ENCODE results near the gene ST3GAL4.

Gene ST3GAL4

DNA sequence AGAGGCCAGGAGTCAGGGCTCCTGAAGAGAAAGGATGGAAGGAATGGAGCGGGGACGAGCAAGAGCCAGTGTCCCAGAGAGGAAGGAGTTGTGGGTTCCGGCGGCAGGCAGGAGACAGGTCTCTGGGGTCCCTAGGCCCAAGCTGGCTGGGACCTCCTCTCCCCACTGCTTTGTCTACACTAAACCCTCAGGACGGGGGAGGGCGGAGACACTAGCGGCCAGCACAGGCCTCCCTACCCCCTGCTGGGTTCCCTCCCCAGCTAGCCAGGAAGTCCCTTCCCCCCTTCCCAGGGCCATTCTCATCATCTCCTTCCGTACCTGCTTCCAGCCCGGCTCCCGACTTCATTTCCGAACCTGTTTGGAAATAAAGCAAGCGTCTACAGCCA, 79.5 kb downstream of the ST3GAL4 start:
- Histone ChIP-seq H3K4me1 (no peaks in the 10 kb centered on the region), H3K27me3 (no peaks in the 10 kb centered on the region), H3K4me3 (ENCODE audit: low read depth, low read length) (no peak overlapping the region), H3K36me3 (no peaks in the 10 kb centered on the region), H3K9me3 (no peaks in the 10 kb centered on the region)
- TF ChIP-seq, protein P1, sequence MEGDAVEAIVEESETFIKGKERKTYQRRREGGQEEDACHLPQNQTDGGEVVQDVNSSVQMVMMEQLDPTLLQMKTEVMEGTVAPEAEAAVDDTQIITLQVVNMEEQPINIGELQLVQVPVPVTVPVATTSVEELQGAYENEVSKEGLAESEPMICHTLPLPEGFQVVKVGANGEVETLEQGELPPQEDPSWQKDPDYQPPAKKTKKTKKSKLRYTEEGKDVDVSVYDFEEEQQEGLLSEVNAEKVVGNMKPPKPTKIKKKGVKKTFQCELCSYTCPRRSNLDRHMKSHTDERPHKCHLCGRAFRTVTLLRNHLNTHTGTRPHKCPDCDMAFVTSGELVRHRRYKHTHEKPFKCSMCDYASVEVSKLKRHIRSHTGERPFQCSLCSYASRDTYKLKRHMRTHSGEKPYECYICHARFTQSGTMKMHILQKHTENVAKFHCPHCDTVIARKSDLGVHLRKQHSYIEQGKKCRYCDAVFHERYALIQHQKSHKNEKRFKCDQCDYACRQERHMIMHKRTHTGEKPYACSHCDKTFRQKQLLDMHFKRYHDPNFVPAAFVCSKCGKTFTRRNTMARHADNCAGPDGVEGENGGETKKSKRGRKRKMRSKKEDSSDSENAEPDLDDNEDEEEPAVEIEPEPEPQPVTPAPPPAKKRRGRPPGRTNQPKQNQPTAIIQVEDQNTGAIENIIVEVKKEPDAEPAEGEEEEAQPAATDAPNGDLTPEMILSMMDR (IDR thresholded peaks at IDR 0.05; ENCODE audit: low read depth, low read length), result no peak
- no peak for DNase-seq

DNA sequence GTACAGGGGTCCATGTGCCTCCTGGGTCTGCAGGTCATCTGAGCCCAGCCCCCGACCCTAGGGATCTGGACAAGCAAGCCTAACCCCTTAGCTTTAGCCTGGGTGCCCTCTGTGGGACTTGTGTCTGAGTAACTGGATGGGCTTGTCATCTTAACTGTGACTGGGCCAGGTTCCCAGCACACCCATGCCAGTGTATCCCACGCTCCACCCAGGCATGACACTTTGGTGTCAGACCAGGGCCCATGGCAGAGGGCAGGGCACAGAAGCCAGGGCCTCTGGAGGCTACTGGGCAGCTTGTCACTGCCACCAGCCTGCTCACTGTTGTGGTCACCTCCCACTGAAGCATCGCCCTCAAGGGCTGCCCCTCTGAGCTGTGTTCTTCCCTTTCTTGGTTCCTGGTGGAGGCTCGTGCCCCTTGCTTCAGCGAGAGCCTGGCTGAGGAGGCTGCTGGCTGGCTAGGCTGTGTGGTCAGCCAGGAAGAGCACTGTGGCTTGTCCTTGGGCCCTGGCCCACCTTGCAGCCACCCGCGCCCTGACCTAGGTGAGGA, 80.8 kb downstream of the ST3GAL4 start:
- H3K27me3 ChIP-seq, result no peaks in the 10 kb centered on the region
- TF ChIP-seq, protein P1 (IDR thresholded peaks at IDR 0.05; ENCODE audit: low read depth, low read length), result no peak
- DNase-seq, result no peak
- no peaks in the 10 kb centered on the region for H3K36me3 ChIP-seq
- no peaks in the 10 kb centered on the region for H3K9me3 ChIP-seq
- H3K4me3 ChIP-seq (ENCODE audit: low read depth, low read length), result no peak overlapping the region
- peaks cover 7% of the 10 kb centered on the region for H3K4me1 ChIP-seq

DNA sequence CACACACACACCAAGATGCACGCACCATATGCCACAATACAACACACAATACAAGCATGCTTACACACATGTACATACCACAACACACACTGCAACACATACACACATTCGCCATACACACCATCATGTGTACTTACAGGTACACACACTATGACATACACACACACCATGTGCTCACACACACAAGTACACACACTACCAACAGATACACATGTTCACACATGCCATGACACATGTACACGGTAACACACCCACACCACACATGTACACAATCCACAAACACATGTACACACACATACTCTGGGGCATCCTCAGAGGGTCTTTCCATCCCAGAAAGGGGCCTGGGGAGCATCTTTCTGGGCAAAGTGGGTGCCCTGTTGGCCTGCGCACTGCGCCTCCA, 82.2 kb downstream of the ST3GAL4 start:
- Histone ChIP-seq H3K9me3 (no peaks in the 10 kb centered on the region), H3K27me3 (no peaks in the 10 kb centered on the region), H3K36me3 (no peaks in the 10 kb centered on the region), H3K4me1 (peaks cover 9% of the 10 kb centered on the region), H3K4me3 (ENCODE audit: low read depth, low read length) (no peak overlapping the region)
- no peak for DNase-seq
- TF ChIP-seq, protein P1 (IDR thresholded peaks at IDR 0.05; ENCODE audit: low read depth, low read length), result no peak

DNA sequence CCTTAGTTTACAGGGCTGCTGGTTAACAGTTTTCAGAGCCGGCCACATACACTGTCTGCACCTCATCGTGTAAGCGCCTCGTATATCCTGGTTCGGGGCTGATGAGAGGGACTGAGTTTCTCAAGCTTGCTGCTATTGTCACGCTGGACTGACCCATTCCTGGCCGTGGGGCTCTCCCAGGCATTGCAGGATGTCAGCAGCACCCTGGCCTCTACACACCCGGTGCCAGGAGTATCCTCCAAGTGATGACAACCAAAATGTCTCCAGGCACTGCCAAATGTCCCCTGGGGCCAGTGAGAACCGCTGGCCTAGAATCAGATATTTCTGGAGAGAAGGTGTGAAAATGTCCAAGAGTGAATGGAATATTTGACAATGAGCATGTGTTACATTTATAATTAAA, 82.8 kb downstream of the ST3GAL4 start:
- no peaks in the 10 kb centered on the region for H3K36me3 ChIP-seq
- TF ChIP-seq, protein P1 (IDR thresholded peaks at IDR 0.05; ENCODE audit: low read depth, low read length), result no peak
- H3K9me3 ChIP-seq, result no peaks in the 10 kb centered on the region
- no peak for DNase-seq
- no peak overlapping the region for H3K4me3 ChIP-seq (ENCODE audit: low read depth, low read length)
- H3K4me1 ChIP-seq, result peaks cover 9% of the 10 kb centered on the region
- H3K27me3 ChIP-seq, result no peaks in the 10 kb centered on the region

DNA sequence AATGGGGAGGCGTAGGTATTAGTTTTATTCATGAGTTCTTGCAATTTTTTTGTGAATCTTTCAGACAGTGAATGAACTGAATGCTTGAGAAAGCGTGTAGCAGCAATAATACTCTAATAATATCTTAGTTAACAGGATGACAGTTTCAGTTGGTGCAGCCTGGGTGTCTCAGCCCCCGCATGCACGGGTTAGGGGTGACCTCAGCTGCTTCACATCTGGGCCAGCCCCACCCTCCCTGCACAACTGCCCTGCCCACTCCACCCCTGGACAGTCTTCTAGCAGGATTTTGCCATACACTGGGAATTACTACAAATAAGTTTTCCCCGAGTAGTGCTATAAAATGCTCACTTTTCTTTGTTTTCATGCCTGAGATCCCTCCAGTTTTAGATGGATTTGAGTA, 83.2 kb downstream of the ST3GAL4 start:
- H3K27me3 ChIP-seq, result no peaks in the 10 kb centered on the region
- no peaks in the 10 kb centered on the region for H3K36me3 ChIP-seq
- DNase-seq, result no peak
- TF ChIP-seq, protein P1 (IDR thresholded peaks at IDR 0.05; ENCODE audit: low read depth, low read length), result no peak
- no peak overlapping the region for H3K4me3 ChIP-seq (ENCODE audit: low read depth, low read length)
- H3K4me1 ChIP-seq, result peaks cover 9% of the 10 kb centered on the region
- H3K9me3 ChIP-seq, result no peaks in the 10 kb centered on the region

DNA sequence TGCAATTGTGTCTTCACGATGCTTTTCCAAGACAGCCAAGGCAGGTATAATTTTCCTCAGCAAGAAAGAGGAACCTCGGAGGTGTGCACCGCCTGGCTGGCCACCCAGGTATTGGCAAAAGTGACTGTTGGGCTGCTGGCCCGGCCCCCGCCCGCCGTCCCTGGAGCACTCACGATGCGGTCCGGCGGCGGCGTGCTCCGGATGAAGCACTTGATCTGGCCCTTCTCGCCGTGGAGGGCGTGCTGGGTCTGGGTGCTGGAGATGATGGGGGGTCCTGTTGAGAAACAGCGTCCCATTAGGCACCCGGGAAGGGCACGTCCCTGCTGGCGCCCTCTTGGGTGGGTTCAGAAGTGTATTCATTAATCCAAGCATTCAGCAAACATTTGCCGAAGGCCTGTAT, 84.8 kb downstream of the ST3GAL4 start:
- H3K4me1 ChIP-seq, result peaks cover 9% of the 10 kb centered on the region
- TF ChIP-seq, protein P1 (IDR thresholded peaks at IDR 0.05; ENCODE audit: low read depth, low read length), result no peak
- H3K4me3 ChIP-seq (ENCODE audit: low read depth, low read length), result no peak overlapping the region
- no peaks in the 10 kb centered on the region for H3K27me3 ChIP-seq
- H3K9me3 ChIP-seq, result no peaks in the 10 kb centered on the region
- DNase-seq, result no peak
- H3K36me3 ChIP-seq, result no peaks in the 10 kb centered on the region

Data from BE2C (cell line).